ENCODE results near the gene NTM.

The NTM gene

DNA sequence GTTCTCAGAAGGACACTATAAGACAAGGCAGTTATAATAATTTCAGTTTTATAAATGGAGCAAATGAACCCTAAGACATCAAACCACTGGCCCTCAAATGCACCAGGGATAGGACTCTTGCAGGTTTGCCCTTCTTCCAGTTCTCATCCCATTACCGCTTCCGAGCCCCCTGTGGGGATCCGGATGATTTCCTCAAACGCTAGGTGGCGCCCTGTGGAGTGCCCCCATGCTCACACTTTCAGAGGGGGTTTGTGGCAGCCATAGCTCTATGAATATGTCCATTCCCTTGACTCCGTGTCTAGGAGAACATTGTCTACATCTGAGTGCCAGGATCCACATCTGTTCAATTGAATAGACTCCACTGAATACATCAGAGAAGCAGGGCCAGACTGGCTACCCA lies 816.3 kb downstream of the NTM start:
- Histone ChIP-seq H3K9ac (ENCODE audit: low read length) (no peak overlapping the region), H3K4me1 (ENCODE audit: control insufficient read depth, insufficient read depth, low read depth, low read length) (peaks cover 2% of the 10 kb centered on the region), H3K4ac (ENCODE audit: low read depth in 1 of 2, low read length in 2 of 2) (no peak overlapping the region), H2BK5ac (ENCODE audit: low read depth, low read length, poor library complexity, severe bottlenecking) (no peak overlapping the region), H3K79me1 (replicated peaks; ENCODE audit: low read length, poor library complexity, severe bottlenecking) (peaks cover 42% of the 10 kb centered on the region), H3K18ac (ENCODE audit: low read depth in 1 of 2, low read length in 2 of 2) (no peak overlapping the region), H3K27me3 (ENCODE audit: control insufficient read depth in 1 of 2, insufficient read depth in 1 of 2, low read length in 2 of 2) (no peaks in the 10 kb centered on the region), H2AFZ (ENCODE audit: low read depth, low read length) (no peak overlapping the region), H3K27ac (ENCODE audit: low read length, poor library complexity, severe bottlenecking) (no peak overlapping the region), H2BK15ac (ENCODE audit: low read depth, poor library complexity, severe bottlenecking) (no peak overlapping the region), H3K4me3 (ENCODE audit: insufficient read depth in 1 of 2, low read depth in 1 of 2, low read length in 2 of 2) (no peak overlapping the region), H2BK120ac (ENCODE audit: low read depth, low read length) (no peak overlapping the region), H3K14ac (ENCODE audit: low read length in 2 of 2) (no peak overlapping the region), H4K8ac (ENCODE audit: low read length) (no peak overlapping the region), H2BK12ac (ENCODE audit: low read length in 2 of 2) (no peak overlapping the region), H3K4me2 (ENCODE audit: low read length, poor library complexity, severe bottlenecking) (no peak overlapping the region), H2AK5ac (ENCODE audit: low read length, severe bottlenecking) (no peak overlapping the region), H3K36me3 (ENCODE audit: control insufficient read depth in 1 of 2, insufficient read depth in 2 of 2, low read depth in 1 of 2, low read length in 2 of 2) (peaks cover 0 to 7% of the 10 kb centered on the region in 2 experiments), H3K23ac (ENCODE audit: low read length in 2 of 2) (no peak overlapping the region), H4K91ac (ENCODE audit: low read length) (no peak overlapping the region), H3K9me3 (ENCODE audit: control insufficient read depth, low read length) (no peaks in the 10 kb centered on the region)
- 51% methylated on average over 6 of the region's 6 CpGs for WGBS
- no peak for DNase-seq

DNA sequence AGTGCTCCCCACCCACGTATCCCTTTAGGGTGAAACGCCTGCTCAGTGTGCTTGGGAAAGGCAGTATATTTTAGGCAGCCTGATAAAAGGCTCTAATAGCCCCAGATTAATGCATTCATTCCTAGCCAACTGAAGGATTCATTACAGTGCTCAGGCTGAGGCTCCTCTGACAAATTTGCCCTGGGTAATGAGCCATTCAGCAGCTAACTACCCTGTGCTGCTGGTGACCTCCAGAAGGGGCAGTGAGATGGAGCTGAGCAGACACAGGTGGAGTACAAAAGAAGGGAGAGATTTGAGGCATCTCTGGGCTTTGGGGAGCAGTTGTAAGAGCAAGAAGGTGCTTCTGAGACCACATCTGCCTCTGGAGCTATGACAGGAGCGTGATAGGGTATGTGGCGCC lies 817.0 kb downstream of the NTM start:
- Histone ChIP-seq H4K91ac (ENCODE audit: low read length) (no peak overlapping the region), H3K79me1 (replicated peaks; ENCODE audit: low read length, poor library complexity, severe bottlenecking) (peaks cover 40% of the 10 kb centered on the region), H3K4ac (ENCODE audit: low read depth in 1 of 2, low read length in 2 of 2) (no peak overlapping the region), H2BK5ac (ENCODE audit: low read depth, low read length, poor library complexity, severe bottlenecking) (no peak overlapping the region), H2BK120ac (ENCODE audit: low read depth, low read length) (no peak overlapping the region), H3K18ac (ENCODE audit: low read depth in 1 of 2, low read length in 2 of 2) (no peak overlapping the region), H3K27ac (ENCODE audit: low read length, poor library complexity, severe bottlenecking) (no peak overlapping the region), H3K14ac (ENCODE audit: low read length in 2 of 2) (no peak overlapping the region), H3K36me3 (ENCODE audit: control insufficient read depth in 1 of 2, insufficient read depth in 2 of 2, low read depth in 1 of 2, low read length in 2 of 2) (peaks cover 0 to 7% of the 10 kb centered on the region in 2 experiments), H3K9ac (ENCODE audit: low read length) (no peak overlapping the region), H3K4me2 (ENCODE audit: low read length, poor library complexity, severe bottlenecking) (no peak overlapping the region), H4K8ac (ENCODE audit: low read length) (no peak overlapping the region), H2BK12ac (ENCODE audit: low read length in 2 of 2) (no peak overlapping the region), H3K23ac (ENCODE audit: low read length in 2 of 2) (no peak overlapping the region), H3K27me3 (ENCODE audit: control insufficient read depth in 1 of 2, insufficient read depth in 1 of 2, low read length in 2 of 2) (no peaks in the 10 kb centered on the region), H2BK15ac (ENCODE audit: low read depth, poor library complexity, severe bottlenecking) (no peak overlapping the region), H3K9me3 (ENCODE audit: control insufficient read depth, low read length) (no peaks in the 10 kb centered on the region), H3K4me3 (ENCODE audit: insufficient read depth in 1 of 2, low read depth in 1 of 2, low read length in 2 of 2) (no peak overlapping the region), H2AK5ac (ENCODE audit: low read length, severe bottlenecking) (no peak overlapping the region), H3K4me1 (ENCODE audit: control insufficient read depth, insufficient read depth, low read depth, low read length) (peaks cover 2% of the 10 kb centered on the region), H2AFZ (ENCODE audit: low read depth, low read length) (no peak overlapping the region)
- WGBS = 84% methylated on average over 4 of the region's 4 CpGs
- DNase-seq = no peak

- no peak overlapping the region for H3K4me3 ChIP-seq (ENCODE audit: insufficient read depth in 1 of 2, low read depth in 1 of 2, low read length in 2 of 2)
- H3K4me2 ChIP-seq (ENCODE audit: low read length, poor library complexity, severe bottlenecking) = no peak overlapping the region
- H3K9ac ChIP-seq (ENCODE audit: low read length) = no peak overlapping the region
- DNase-seq = peak; percentile 9
- H3K27ac ChIP-seq (ENCODE audit: low read length, poor library complexity, severe bottlenecking) = no peak overlapping the region
- peaks cover 2% of the 10 kb centered on the region for H3K4me1 ChIP-seq (ENCODE audit: control insufficient read depth, insufficient read depth, low read depth, low read length)
- no peak overlapping the region for H3K14ac ChIP-seq (ENCODE audit: low read length in 2 of 2)
- H3K27me3 ChIP-seq (ENCODE audit: control insufficient read depth in 1 of 2, insufficient read depth in 1 of 2, low read length in 2 of 2) = no peaks in the 10 kb centered on the region
- WGBS = 88% methylated on average over 4 of the region's 4 CpGs
- H2AK5ac ChIP-seq (ENCODE audit: low read length, severe bottlenecking) = no peak overlapping the region
- H4K8ac ChIP-seq (ENCODE audit: low read length) = no peak overlapping the region
- H4K91ac ChIP-seq (ENCODE audit: low read length) = no peak overlapping the region
- no peak overlapping the region for H2BK15ac ChIP-seq (ENCODE audit: low read depth, poor library complexity, severe bottlenecking)
- H3K4ac ChIP-seq (ENCODE audit: low read depth in 1 of 2, low read length in 2 of 2) = no peak overlapping the region
- peaks cover 0 to 7% of the 10 kb centered on the region in 2 experiments for H3K36me3 ChIP-seq (ENCODE audit: control insufficient read depth in 1 of 2, insufficient read depth in 2 of 2, low read depth in 1 of 2, low read length in 2 of 2)
- H2BK5ac ChIP-seq (ENCODE audit: low read depth, low read length, poor library complexity, severe bottlenecking) = no peak overlapping the region
- no peak overlapping the region for H3K23ac ChIP-seq (ENCODE audit: low read length in 2 of 2)
- H2BK12ac ChIP-seq (ENCODE audit: low read length in 2 of 2) = no peak overlapping the region
- H2AFZ ChIP-seq (ENCODE audit: low read depth, low read length) = no peak overlapping the region
- no peak overlapping the region for H2BK120ac ChIP-seq (ENCODE audit: low read depth, low read length)
- no peak overlapping the region for H3K18ac ChIP-seq (ENCODE audit: low read depth in 1 of 2, low read length in 2 of 2)
- H3K9me3 ChIP-seq (ENCODE audit: control insufficient read depth, low read length) = no peaks in the 10 kb centered on the region
- peaks cover 38% of the 10 kb centered on the region for H3K79me1 ChIP-seq (replicated peaks; ENCODE audit: low read length, poor library complexity, severe bottlenecking)
Measured at GRCh38 chr11:132187814-132188213, 817.4 kb downstream of the NTM start.

DNA sequence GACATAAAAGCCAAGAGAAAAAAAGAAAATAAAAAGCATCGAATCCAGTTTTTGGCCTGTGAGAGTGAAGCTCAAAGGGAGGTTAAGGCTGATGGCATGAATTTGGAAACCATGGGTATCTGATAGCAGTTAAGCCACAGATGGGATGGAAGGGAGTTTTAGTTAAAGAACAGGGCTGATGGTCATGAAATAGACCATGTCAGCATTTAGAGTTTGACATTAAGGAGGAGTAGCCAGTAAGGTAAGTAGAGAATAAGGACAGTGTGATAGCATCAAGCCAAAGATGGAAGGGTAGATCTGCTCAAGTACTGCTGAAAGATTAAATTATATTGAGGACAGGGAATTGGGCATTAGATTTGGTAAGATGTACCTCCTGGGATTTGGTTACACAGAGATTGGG lies 826.5 kb downstream of the NTM start:
- Histone ChIP-seq H3K36me3 (ENCODE audit: control insufficient read depth in 1 of 2, insufficient read depth in 2 of 2, low read depth in 1 of 2, low read length in 2 of 2) (peaks cover 0 to 3% of the 10 kb centered on the region in 2 experiments), H2BK15ac (ENCODE audit: low read depth, poor library complexity, severe bottlenecking) (no peak overlapping the region), H2AK5ac (ENCODE audit: low read length, severe bottlenecking) (no peak overlapping the region), H3K23ac (ENCODE audit: low read length in 2 of 2) (no peak overlapping the region), H3K4me3 (ENCODE audit: insufficient read depth in 1 of 2, low read depth in 1 of 2, low read length in 2 of 2) (no peak overlapping the region), H3K4me2 (ENCODE audit: low read length, poor library complexity, severe bottlenecking) (no peak overlapping the region), H2AFZ (ENCODE audit: low read depth, low read length) (no peak overlapping the region), H4K91ac (ENCODE audit: low read length) (no peak overlapping the region), H3K4me1 (ENCODE audit: control insufficient read depth, insufficient read depth, low read depth, low read length) (peaks cover 2% of the 10 kb centered on the region), H3K18ac (ENCODE audit: low read depth in 1 of 2, low read length in 2 of 2) (no peak overlapping the region), H2BK120ac (ENCODE audit: low read depth, low read length) (no peak overlapping the region), H2BK5ac (ENCODE audit: low read depth, low read length, poor library complexity, severe bottlenecking) (no peak overlapping the region), H2BK12ac (ENCODE audit: low read length in 2 of 2) (no peak overlapping the region), H3K14ac (ENCODE audit: low read length in 2 of 2) (no peak overlapping the region), H3K27ac (ENCODE audit: low read length, poor library complexity, severe bottlenecking) (no peak overlapping the region), H3K4ac (ENCODE audit: low read depth in 1 of 2, low read length in 2 of 2) (no peak overlapping the region), H4K8ac (ENCODE audit: low read length) (no peak overlapping the region), H3K9me3 (ENCODE audit: control insufficient read depth, low read length) (peaks cover 3% of the 10 kb centered on the region), H3K79me1 (replicated peaks; ENCODE audit: low read length, poor library complexity, severe bottlenecking) (peaks cover 8% of the 10 kb centered on the region), H3K27me3 (ENCODE audit: control insufficient read depth in 1 of 2, insufficient read depth in 1 of 2, low read length in 2 of 2) (no peaks in the 10 kb centered on the region), H3K9ac (ENCODE audit: low read length) (no peak overlapping the region)
- no peak for DNase-seq
- WGBS = 92% methylated on average over 1 of the region's 1 CpG

All from mesenchymal stem cell (in vitro differentiated cells and primary cell).